Activated T-cell treated with anti-CD3 and anti-CD28 coated beads for 48 hours (primary cell): ENCODE data around the gene PDXDC1.
"Not testable (repeated sequence)": the region's sequence is repeated elsewhere in the genome, so short reads cannot be mapped to it uniquely, and the experiment has no call there.

Experiments
- DNase-seq: peaks from one replicate; pipeline ENCODE4 v3.0.0-alpha.2; 2020; ENCODE audit warnings: low read depth

Gene PDXDC1

GRCh38 chr16:15038689-15039088 lies 63.9 kb downstream of the PDXDC1 start:
- DNase-seq, result no peak

- no peak for DNase-seq
Observed at GRCh38 chr16:15041271-15042004, 66.6 kb downstream of the PDXDC1 start.

- no peak for DNase-seq
Observed at GRCh38 chr16:15043344-15043743, 68.5 kb downstream of the PDXDC1 start.

- no peak for DNase-seq
Observed at GRCh38 chr16:15044286-15044685, 69.5 kb downstream of the PDXDC1 start.

- DNase-seq, result not testable (repeated sequence)
Observed at GRCh38 chr16:15045270-15045669, 70.4 kb downstream of the PDXDC1 start.

- DNase-seq, result no peak
Observed at GRCh38 chr16:15046692-15047376, 72.0 kb downstream of the PDXDC1 start.

- DNase-seq, result no peak
Observed at GRCh38 chr16:15049581-15050180, 74.9 kb downstream of the PDXDC1 start.

- not testable (repeated sequence) for DNase-seq
Observed at GRCh38 chr16:15050440-15050839, 75.6 kb downstream of the PDXDC1 start.

- no peak for DNase-seq
Observed at GRCh38 chr16:15051387-15051951, 76.6 kb downstream of the PDXDC1 start.

- no peak for DNase-seq
Observed at GRCh38 chr16:15052747-15053476, 78.1 kb downstream of the PDXDC1 start.

GRCh38 chr16:15053904-15054303 lies 79.1 kb downstream of the PDXDC1 start:
- DNase-seq, result no peak

GRCh38 chr16:15054357-15055140 lies 79.7 kb downstream of the PDXDC1 start:
- DNase-seq, result no peak

GRCh38 chr16:15055141-15056053 lies 80.6 kb downstream of the PDXDC1 start:
- no peak for DNase-seq

GRCh38 chr16:15057681-15058417 lies 83.0 kb downstream of the PDXDC1 start:
- DNase-seq, result no peak

GRCh38 chr16:15059324-15059723 lies 84.5 kb downstream of the PDXDC1 start:
- DNase-seq, result no peak

- not testable (repeated sequence) for DNase-seq
Observed at GRCh38 chr16:15062085-15062810, 87.4 kb downstream of the PDXDC1 start.

- DNase-seq, result not testable (repeated sequence)
Observed at GRCh38 chr16:15065961-15066360, 91.1 kb downstream of the PDXDC1 start.

- DNase-seq, result not testable (repeated sequence)
Observed at GRCh38 chr16:15066690-15067089, 91.9 kb downstream of the PDXDC1 start.

GRCh38 chr16:15071013-15071412 lies 96.2 kb downstream of the PDXDC1 start:
- DNase-seq, result not testable (repeated sequence)
